ENCODE data around the gene TRAF3.
A peak's percentile ranks its signal among the peaks of the same experiment; 100 is the strongest.
"Not testable (repeated sequence)": the region's sequence is repeated elsewhere in the genome, so short reads cannot be mapped to it uniquely, and the experiment has no call there.

TRAF3 gene

GRCh38 chr14:102752239-102752847 lies 24.9 kb upstream of the TRAF3 start:
- no peak for DNase-seq

GRCh38 chr14:102754370-102755262 lies 22.6 kb upstream of the TRAF3 start:
- no peak for DNase-seq

GRCh38 chr14:102757646-102758045 lies 19.6 kb upstream of the TRAF3 start:
- no peak for DNase-seq

- DNase-seq: no peak
Observed at GRCh38 chr14:102758087-102758486, 19.2 kb upstream of the TRAF3 start.

DNA sequence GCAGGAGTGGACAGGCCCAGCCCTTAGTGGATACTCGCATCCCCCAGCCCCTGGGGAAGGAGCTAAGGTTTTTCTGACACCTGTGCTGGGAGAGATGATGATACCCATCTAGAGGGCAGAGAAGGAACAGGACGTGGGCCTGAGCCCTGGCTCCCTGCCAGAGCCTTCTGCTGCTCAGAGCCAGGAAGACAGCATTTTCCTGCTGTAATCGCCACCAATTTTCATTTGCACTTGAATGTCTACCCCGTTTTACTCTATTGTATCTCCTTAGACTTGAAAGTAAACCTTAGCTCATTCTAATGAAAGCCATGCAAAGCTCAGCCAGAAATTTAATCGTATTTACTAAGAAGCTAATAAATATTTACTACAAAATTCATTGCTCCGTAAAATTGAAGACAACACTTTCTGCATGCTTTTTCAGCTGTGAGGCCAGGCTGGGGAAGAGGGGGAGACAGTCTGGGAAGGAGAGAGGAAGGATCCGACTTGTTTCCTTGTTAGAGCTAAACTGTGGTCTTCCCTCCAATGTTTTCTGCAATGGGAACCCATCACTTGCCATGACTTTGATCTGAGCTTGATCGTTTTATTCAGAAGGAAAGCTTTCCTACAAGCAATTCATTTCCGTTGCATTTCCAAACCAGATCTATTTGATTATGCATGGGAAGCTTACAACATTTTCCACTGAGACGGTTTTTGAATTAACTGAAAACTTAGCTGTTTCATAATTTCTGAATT lies 17.6 kb upstream of the TRAF3 start:
- DNase-seq: no peak

- no peak for DNase-seq
Observed at GRCh38 chr14:102760496-102761193, 16.6 kb upstream of the TRAF3 start.

GRCh38 chr14:102761206-102761605 lies 16.0 kb upstream of the TRAF3 start:
- no peak for DNase-seq

- DNase-seq: no peak
Observed at GRCh38 chr14:102764220-102764671, 13.0 kb upstream of the TRAF3 start.

GRCh38 chr14:102765770-102766169 lies 11.5 kb upstream of the TRAF3 start:
- DNase-seq: not testable (repeated sequence)

DNA sequence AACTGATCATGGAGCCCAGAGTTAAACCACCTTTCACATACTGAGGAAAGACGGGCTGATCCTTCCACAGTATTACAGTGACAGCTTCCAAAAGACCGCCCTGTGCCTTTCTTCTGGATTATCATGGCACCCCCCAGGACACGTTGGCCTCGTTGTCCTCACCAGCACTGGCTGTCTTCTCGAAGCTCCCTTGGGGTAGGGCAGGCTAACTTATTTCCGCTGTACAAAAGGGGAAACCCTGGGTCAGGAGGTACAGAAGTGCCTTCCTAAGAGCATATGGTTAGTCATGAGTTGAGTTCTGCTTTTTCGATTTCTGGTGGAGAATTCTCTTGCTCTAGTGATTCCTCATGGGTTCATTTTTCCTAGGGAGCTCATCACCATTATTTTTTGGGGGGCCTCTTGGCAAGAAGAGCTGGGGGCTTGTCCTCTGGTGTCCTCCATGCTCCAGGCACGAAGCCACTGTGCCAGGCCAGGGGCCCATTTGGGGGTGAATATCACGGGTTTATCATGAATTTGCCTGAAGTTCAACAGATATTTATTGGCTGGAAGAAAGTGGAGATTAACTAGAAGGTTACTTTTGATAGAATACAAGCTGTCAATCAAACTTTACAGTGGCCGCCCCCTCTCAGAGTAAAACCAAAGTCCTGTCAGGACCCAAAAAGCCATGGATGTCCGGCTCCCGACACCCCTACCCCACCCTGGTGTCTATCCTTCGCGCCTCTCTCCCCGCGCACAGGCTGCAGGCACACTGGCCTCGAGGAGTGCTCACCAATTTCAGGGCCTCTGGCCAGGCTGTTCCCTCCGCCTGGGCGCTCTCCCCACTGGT lies 8.8 kb upstream of the TRAF3 start:
- no peak for DNase-seq

GRCh38 chr14:102769049-102769327 lies 8.3 kb upstream of the TRAF3 start:
- DNase-seq: no peak

DNA sequence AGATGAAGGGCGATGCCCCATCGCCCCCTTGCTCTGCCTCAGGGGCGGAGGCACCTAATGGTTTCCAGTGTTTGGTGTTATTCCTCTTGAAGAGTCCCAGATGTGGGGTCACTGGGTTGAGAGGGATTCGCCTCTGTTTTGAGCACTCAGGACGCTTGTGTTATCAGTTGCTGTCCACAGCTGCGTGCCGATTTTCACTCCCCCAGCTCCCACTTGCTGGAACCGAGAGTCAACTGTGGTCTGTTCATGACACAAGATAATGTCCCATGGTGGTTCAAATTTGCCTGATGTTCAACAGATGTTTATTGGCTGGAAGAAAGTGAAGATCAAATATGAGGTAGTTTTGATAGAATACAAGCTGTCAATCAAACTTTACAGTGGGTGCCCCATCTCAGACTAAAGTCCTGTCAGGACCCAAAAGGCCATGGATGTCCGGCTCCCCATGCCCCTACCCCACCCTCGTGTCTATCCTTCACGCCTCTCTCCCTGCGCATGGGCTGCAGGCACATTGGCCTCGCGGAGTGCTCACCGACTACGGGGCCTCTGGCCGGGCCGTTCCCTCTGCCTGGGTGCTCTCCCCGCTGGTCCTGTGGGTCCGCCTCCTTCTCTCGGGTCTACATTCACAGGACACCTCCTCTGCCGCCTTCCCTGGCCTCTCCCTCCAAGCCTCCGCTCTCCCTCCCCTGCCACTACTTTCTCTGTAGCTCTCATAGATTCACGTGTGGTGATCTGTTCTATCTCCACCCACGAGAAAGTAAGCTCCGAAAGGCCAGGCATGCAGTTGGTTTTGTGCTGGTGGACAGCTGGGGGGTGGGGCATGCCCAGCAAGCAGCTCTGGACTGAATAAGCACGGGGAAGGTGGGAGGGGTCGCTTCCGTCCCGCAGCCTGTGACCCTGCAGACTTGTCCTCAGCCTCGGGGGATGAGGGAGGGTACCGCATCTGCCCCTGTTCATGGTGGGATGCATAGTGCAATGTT lies 6.8 kb upstream of the TRAF3 start:
- DNase-seq: no peak

GRCh38 chr14:102771144-102771543 lies 6.1 kb upstream of the TRAF3 start:
- DNase-seq: no peak

GRCh38 chr14:102772781-102773570 lies 4.3 kb upstream of the TRAF3 start:
- DNase-seq: no peak

DNA sequence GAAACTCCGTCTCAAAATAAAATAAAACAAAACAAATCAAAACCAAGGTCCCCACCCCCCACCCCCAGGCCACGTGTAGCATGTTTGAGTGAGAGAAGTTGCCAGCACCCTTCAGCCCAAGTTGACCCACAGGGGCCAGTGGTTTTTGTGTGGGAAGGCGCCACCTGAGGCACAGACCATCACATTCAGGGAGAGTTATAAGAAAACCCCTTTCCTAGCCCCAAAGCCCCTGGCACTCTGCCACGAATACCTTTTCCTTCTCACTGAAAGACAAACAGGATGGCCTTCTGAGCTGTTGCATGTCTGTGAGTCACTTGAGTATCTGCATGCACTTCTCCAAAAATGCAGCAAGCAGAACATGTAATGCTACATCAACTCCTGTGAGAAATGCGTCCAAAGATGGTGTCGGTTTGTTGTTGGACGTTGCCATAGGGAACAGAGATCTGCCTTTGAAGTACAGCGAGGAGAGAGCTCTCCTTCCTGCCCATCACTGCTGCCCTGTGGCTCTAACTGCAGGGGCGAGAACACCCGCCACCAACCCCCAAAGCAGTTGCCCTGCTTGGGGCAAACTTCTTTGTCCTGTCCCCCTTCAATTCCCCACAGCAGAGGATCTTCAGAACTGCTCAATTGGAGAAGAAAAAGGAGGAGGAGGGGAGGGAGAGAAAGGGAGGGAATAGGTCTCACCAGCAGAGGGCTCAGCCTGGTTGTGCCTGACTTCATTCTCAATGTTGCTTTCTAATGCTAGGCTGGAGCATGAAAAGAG lies 2.7 kb upstream of the TRAF3 start:
- DNase-seq: peak; percentile 70

GRCh38 chr14:102775855-102776760 lies 1.1 kb upstream of the TRAF3 start:
- no peak for DNase-seq

DNA sequence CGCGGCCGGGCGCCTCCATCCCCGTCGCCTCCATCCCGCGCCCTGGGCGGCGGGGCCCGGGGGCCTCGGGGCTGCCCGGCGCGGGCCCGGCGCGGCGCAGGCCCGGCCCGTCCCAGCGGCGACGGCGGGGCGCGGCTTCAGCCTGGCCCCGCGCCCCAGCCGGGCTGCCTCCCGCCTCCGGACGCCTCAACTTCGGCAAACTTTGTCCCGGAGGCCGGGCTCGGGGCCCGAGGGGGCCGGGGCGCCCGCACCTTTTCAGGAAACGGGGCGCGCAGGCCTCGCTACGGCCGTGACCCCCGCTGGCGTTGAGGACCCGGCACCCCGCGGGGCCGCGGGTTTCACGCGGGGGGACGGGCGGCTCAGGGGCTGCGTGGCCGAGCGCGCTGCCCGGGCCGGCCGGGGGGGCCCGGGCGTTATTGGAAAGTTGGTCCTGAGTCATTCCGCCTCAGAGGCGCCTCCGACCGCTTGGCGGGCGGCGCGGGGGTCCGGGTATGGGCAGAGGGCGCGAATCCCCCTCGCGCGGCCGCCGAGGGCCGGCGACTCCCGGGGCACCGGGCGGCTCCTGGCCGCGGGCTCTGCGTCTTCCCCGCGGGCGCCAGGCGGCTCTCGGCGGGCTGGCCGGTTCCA lies 575 bp downstream of the TRAF3 start:
- peak; percentile 8 for DNase-seq
